GM12874 (cell line): ENCODE measurements around the gene OSBPL10.

Experiments
- CTCF ChIP-seq: IDR thresholded peaks from 2 replicates; pipeline ENCODE4 v1.5.1; 2011; ENCODE audit warnings: low read depth, mild to moderate bottlenecking, control low read depth, low read length, moderate library complexity; ENCODE audit not compliant: insufficient read depth

Gene OSBPL10

GRCh38 chr3:31840252-31840651 lies 140.8 kb downstream of the OSBPL10 start:
- TF ChIP-seq CTCF, result no peak

GRCh38 chr3:31839144-31839917 lies 141.7 kb downstream of the OSBPL10 start:
- TF ChIP-seq CTCF, result no peak

GRCh38 chr3:31836131-31837075 lies 144.7 kb downstream of the OSBPL10 start:
- TF ChIP-seq CTCF, result no peak

- TF ChIP-seq CTCF, result no peak
These were observed 147.5 kb downstream of the OSBPL10 start for GRCh38 chr3:31833391-31834190.

- TF ChIP-seq CTCF, result no peak
These were observed 148.5 kb downstream of the OSBPL10 start for GRCh38 chr3:31832551-31832950.

- TF ChIP-seq CTCF, result no peak
These were observed 149.5 kb downstream of the OSBPL10 start for GRCh38 chr3:31831591-31831990.
